IPS DF 19.7 (cell line): ENCODE results near the gene PHLDA1.
A peak's percentile ranks its signal among the peaks of the same experiment; 100 is the strongest.

Experiments used
- DNase-seq: peaks from one replicate; pipeline ENCODE4 v3.0.0-alpha.2; 2013; ENCODE audit warnings: low read depth, low spot score

The PHLDA1 gene

GRCh38 chr12:76031414-76032042, at the start of gene PHLDA1:
Gene PHLDA1, minus strand, starts transcription at chr12:76031776.
- no peak for DNase-seq

DNA sequence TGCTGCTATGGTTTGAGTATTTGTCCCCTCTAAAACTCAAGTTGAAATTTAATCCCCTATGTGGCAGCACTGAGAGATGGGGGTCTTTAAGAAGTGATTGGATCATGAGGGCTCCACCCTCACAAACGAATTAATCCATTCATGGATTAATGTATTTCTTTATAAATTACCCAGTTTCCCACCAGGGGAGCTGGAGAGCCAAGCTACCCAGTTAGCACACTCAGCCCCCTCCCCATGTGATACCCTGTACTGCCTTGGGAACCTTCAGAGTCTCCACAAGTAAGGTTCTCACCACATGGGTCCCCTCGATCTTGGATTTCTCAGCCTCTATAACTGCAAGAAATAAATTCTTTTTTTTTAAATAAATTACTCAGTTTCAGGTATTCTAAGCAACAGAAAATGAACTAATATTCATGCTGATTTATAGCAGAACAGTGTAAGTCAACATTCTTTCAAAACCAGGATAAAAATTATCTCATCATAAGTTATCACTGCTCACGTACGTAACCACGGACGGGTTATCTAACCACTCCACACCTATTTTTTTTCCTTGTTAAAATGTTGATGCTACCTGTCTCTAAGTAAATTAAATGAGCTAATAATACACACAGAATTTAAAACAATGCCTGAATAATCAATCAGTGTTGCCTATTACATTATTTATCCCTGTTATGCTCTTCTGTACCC, 49.3 kb upstream of the PHLDA1 start:
- peak; percentile 25 for DNase-seq

DNA sequence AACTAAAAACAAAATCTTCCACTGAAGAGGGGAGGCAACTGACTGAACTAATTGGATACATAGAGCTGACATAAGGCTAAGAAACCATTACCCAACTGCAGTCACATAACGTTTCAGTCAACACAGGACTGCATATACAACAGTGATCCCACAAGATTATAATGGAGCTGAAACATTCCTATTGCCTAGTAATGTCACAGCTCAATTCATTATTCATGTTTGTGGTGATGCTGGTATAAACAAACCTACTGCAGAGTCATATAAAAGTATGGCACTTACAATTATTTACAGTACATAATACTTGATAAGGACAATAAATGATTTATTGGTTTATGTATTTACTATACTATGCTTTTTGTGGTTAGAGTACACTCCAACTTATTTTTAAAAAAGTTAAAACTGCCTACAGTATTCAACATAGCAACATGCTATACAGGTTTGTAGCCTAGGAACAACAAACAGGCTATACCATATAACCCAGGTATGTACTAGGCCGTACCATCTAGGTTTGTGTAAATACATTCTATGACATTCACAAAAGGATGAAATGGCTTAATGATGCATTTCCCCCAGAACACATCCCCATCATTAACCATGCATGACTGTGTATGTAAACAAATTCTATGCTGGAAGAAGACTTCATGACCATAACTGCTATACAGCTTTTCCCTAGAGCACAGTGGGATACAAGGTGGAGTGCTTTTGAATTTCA, 48.6 kb upstream of the PHLDA1 start:
- no peak for DNase-seq

GRCh38 chr12:76078748-76079147, 47.2 kb upstream of the PHLDA1 start:
- DNase-seq: no peak

DNA sequence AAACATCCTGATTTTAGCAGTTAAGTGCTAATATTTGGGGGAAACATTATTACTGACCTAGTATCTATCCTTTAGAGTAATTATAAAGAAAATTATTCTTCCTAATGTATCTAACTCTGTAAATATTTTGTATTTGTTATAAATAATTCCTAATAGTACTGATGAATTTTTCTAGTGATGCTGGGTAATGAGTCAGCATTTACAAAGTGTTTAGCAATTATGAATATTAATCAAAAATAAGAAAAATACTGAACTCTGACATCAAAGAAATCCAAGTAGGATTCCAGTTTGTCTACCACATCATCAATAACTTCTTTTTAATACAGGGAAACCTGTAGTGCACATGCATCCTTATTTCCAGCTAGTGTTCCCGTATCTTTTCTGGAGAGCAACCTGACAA, 43.9 kb upstream of the PHLDA1 start:
- no peak for DNase-seq

DNA sequence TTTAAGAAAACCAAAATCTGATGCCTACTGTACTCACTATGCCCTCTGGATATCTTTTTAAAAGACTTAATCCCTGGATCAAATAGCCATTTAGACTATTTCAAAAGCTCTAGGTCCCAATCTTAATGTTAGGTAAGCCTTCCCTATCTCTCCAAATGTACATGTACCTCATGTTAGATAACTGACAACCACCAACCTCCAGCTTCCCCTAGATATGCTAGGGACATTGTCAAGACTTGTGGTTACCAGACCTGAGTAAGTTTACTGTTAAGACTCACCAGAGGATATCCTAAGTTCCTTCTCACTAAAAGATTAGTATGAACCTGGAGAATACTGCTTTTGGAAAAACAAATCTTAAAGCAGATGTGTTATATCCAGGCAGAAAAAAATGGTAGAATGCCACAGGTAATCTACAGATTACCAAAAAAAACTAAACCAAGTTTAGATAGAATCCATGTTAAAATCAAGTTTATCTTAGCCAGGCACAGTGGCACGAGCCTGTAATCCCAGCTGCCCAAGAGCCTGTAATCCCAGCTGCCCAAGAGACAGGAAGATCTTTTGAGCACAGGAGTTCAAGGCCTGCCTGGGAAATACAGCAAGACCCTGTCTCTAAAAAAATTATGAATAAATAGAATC, 43.2 kb upstream of the PHLDA1 start:
- DNase-seq: no peak

GRCh38 chr12:76073561-76073960, 42.0 kb upstream of the PHLDA1 start:
- DNase-seq: no peak

DNA sequence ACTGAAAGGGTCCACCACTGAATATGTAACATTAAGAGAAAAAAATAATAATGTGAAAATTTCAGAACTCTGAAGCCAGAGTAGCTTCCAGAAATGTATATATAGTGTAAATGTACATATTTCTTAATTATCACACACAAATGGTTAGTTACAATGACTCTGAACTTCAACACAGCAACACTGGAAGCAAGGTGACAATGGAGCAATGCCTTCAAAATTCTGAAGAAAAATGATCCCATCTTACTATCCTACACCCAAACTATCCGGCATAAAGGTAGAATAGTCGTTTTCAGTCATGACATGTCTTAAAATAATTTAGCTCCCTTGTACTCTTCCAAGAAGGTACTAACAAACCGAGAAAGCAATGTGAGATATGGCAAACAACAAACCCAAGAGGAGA, 41.0 kb upstream of the PHLDA1 start:
- DNase-seq: no peak

DNA sequence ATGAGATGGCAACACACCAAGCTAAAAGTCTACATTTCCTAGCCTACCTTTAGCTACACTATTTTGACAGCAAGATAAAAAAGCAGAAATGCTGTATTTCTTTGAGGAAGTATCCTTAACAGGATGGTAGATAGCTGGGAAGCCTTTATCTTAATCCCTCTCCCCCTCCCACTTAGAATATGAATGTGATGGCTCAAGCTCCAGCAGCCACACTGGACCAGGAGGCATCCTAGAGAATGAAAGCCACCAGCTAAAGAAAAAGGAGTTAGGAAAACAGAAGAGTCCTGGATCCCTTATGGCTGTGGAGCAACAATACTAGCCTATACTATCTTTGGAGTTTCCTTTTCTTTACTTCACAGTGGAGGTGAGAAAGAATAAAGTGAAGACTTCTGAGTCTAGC, 37.8 kb upstream of the PHLDA1 start:
- no peak for DNase-seq

- DNase-seq: no peak
Measured at GRCh38 chr12:76065917-76066316, 34.3 kb upstream of the PHLDA1 start.

GRCh38 chr12:76064904-76065303, 33.3 kb upstream of the PHLDA1 start:
- DNase-seq: no peak

GRCh38 chr12:76060111-76060510, 28.5 kb upstream of the PHLDA1 start:
- DNase-seq: no peak

DNA sequence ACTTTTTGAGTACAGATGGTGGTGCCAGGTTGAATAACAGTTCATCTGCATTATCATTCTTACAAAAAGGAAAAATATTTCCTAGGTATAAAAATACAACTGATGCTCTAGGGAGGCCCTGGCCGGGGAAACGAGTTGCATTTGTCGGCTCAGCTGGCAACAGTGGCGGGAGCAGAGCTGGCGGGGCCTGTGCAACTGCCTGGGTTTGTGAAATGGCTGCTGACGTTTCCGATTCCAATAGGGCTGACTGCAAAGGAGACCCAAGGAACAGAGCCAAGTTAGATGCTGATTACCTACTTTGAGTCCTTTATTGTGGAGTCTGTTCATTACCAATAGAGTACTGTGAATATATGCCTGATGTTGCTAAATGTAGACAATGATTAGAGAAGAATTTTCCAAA, 25.8 kb upstream of the PHLDA1 start:
- DNase-seq: no peak

GRCh38 chr12:76055393-76055792, 23.8 kb upstream of the PHLDA1 start:
- no peak for DNase-seq

- DNase-seq: no peak
Measured at GRCh38 chr12:76049575-76050251, 18.1 kb upstream of the PHLDA1 start.

- DNase-seq: no peak
Measured at GRCh38 chr12:76047742-76048141, 16.2 kb upstream of the PHLDA1 start.

DNA sequence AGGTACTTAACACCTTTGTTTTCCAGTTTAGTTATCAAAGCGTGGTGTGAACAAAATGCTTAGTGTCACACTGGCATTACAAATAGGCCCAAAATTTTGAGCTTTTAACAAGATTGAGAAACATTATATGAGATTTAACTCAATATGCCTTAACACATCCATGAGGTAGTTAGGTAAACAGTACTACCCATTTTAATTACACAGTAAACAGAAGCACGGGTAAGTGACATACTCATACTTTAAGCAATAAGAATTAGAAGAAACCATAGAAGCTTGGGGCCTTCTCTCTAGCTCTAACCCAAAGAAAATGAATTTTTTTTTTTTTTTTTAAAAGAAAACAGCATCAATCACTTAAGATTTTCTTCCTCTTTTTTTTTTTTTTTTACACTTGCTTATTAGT, 15.5 kb upstream of the PHLDA1 start:
- no peak for DNase-seq

- DNase-seq: no peak
Measured at GRCh38 chr12:76043377-76043776, 11.8 kb upstream of the PHLDA1 start.

DNA sequence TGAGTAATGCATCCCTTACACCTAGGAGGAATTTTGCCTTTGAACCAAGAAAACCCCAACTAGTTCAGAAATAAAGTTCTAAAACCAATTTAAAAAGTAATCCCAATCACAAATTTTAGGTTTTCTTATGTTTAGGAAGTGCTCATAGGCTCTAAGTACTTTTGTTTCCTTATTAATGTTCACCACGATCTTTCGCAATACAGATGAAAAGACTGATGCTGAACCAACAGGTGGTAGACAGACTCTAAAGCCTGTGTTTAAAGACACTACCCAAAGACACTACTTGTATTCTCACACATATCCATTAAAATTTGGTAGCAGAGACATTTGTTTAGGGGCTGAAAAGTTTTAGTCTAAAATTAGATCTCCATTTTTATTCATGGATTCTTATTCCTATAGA, 10.6 kb upstream of the PHLDA1 start:
- no peak for DNase-seq

DNA sequence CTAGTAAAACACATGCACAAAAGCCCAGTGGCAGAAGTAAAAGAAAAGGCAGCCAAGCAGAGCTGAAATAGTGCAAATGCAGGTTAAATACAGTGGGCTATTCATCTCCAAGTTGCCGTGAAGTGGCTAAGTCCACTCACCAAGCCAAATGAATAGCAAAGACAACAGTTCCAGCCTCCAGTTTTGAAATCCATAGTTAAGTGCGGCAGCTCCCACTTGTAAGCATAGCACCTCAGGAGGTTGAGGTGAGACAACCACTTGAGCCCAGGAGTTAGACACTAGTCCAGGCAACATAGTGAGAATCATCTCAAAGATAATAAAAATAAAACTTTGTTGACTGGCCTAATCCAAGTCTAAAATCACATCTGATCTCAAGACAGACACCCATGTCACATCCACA, 9.8 kb upstream of the PHLDA1 start:
- no peak for DNase-seq

DNA sequence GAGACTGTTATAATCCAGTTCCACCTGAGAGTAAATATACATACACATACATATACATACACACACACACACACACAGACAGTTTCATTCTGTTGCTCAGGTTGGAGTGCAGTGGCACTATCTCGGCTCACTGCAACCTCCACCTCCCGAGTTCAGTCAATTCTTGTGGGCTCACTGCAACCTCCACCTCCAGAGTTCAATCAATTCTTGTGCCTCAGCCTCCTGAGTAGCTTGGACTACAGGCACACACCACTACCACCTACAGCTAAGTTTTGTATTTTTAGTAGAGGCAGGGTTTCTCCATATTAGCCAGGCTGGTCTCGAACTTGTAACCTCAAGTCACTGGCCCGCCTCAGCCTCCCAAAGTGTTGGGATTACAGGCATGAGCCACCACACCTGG, 8.9 kb upstream of the PHLDA1 start:
- no peak for DNase-seq

- no peak for DNase-seq
Measured at GRCh38 chr12:76038176-76038575, 6.6 kb upstream of the PHLDA1 start.
